ENCODE measurements around the gene VNN1.

GRCh38 chr6:132746048-132746447 is 32.2 kb upstream of the VNN1 start:
- TF ChIP-seq, protein P1, sequence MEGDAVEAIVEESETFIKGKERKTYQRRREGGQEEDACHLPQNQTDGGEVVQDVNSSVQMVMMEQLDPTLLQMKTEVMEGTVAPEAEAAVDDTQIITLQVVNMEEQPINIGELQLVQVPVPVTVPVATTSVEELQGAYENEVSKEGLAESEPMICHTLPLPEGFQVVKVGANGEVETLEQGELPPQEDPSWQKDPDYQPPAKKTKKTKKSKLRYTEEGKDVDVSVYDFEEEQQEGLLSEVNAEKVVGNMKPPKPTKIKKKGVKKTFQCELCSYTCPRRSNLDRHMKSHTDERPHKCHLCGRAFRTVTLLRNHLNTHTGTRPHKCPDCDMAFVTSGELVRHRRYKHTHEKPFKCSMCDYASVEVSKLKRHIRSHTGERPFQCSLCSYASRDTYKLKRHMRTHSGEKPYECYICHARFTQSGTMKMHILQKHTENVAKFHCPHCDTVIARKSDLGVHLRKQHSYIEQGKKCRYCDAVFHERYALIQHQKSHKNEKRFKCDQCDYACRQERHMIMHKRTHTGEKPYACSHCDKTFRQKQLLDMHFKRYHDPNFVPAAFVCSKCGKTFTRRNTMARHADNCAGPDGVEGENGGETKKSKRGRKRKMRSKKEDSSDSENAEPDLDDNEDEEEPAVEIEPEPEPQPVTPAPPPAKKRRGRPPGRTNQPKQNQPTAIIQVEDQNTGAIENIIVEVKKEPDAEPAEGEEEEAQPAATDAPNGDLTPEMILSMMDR (conservative IDR thresholded peaks at IDR 0.05; ENCODE audit: low read length): no peak
- TF ChIP-seq EZH2phosphoT487 (IDR thresholded peaks at IDR 0.05; ENCODE audit: borderline replicate concordance): no peak
